ENCODE results near the gene BCL7C.

DNA sequence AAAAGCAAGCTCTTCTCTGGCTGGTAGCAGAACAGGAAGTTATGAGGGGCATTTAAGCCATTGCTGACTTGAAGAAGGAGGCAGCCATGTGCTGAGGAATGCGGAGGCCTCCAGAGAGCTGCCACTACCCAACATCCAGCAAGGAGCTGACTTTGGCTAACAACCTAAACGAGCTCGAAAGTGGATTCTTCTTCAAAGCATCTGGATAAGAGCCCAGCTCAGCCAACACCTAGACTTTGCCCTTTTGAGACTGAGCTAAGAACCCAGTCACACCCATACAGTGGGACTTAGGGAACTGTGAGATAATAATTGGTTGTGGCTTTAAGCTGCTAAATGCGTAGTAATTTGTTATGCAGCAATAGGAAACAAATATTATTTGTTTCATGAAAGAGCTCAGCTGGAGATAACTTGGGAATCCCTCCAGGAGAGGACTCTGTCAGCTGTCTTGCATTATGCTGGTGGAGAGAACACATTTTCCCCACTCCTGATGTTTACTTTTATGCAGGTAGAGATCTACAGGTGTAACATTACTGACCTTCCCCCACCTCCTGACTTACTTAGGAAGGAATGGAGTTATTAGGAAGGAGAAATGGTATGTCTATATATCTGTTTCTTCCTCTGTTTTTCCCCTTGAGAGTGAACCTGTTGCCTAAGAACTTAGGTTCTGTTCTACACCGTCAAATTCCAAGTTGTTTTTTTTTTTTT, 54.2 kb downstream of the BCL7C start:
- TF ChIP-seq, protein P1, sequence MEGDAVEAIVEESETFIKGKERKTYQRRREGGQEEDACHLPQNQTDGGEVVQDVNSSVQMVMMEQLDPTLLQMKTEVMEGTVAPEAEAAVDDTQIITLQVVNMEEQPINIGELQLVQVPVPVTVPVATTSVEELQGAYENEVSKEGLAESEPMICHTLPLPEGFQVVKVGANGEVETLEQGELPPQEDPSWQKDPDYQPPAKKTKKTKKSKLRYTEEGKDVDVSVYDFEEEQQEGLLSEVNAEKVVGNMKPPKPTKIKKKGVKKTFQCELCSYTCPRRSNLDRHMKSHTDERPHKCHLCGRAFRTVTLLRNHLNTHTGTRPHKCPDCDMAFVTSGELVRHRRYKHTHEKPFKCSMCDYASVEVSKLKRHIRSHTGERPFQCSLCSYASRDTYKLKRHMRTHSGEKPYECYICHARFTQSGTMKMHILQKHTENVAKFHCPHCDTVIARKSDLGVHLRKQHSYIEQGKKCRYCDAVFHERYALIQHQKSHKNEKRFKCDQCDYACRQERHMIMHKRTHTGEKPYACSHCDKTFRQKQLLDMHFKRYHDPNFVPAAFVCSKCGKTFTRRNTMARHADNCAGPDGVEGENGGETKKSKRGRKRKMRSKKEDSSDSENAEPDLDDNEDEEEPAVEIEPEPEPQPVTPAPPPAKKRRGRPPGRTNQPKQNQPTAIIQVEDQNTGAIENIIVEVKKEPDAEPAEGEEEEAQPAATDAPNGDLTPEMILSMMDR (IDR thresholded peaks at IDR 0.05) = no peak
- no peak for TF ChIP-seq TCF7L2 (IDR thresholded peaks at IDR 0.05; ENCODE audit: low read depth, low read length)
